ENCODE data around the gene NCR3LG1. TPM values are rescaled to one million over a fixed set of nuclear protein-coding genes. Genes with fewer than 3 reads are reported as not detected.

NCR3LG1 gene
- total and polyA plus RNA-seq, 2 donors from 2014 or later, result 0.71 to 4.5 TPM

DNA sequence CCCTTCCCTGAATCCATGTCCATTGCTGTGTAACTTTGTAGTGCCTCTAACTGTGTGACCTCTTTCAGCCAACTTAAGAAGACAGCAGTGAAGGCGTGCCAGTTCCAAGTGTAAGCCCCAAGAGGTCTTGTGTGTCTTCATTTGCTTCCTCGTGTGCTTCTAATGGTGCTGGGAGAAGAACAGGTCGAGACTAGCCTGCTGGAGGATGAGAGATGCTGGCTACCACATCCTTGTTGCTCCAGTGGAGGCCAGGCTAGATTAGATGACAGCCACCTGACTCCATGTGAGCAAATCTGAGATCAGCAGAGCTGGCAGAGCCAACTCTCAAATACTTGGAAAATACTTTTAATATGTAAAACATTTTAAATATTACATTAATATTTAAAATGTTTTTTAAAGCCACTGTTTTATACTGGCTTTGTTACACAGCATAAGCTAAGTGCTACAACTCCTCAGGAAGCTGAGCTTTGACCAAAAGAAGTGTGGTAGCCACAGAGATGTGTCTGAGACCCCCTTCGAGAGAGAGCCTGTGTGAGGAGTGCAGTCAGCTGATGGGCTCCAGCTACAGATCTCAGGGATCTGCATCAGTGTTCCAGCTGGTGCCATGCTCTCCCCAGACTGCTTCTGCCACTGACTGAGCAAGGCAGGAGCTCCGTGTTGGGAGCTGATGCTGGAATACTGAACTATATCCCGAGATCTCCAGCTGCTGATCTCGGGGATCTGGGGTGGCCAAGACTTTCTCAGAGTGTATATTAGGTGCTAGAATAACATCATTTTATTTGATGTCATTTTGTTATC, 28.0 kb downstream of the NCR3LG1 start:
- Histone ChIP-seq H3K27ac (ENCODE audit: low read depth in 2 of 2, low read length in 2 of 2) (no peak overlapping the region), H3K27me3 (ENCODE audit: control insufficient read depth, insufficient read depth, low read length) (no peaks in the 10 kb centered on the region), H3K36me3 (ENCODE audit: control insufficient read depth in 2 of 3, insufficient read depth in 3 of 3, low read length in 3 of 3) (peaks cover 0 to 4% (median 4%) of the 10 kb centered on the region in 3 donors), H3K4me3 (ENCODE audit: low read length in 3 of 3) (no peak overlapping the region), H3K9ac (ENCODE audit: low read length in 3 of 3) (no peak overlapping the region), H3K4me1 (ENCODE audit: control insufficient read depth in 2 of 3, insufficient read depth in 2 of 3, low read depth in 1 of 3, low read length in 3 of 3) (no peaks in the 10 kb centered on the region), H3K9me3 (ENCODE audit: control insufficient read depth in 2 of 3, insufficient read depth in 1 of 3, low read length in 3 of 3) (no peaks in the 10 kb centered on the region)
- FAIRE-seq, result no peak
- no peak for DNase-seq
- intact Hi-C loops (cut with DNase I), result loop anchor here (5.0 kb wide), 1 partner anchor 123 kb away; no protein-coding TSS in a partner anchor
- no peak for TF ChIP-seq CTCF (IDR thresholded peaks at IDR 0.05; ENCODE audit: borderline replicate concordance, extremely low read depth, insufficient read depth)

DNA sequence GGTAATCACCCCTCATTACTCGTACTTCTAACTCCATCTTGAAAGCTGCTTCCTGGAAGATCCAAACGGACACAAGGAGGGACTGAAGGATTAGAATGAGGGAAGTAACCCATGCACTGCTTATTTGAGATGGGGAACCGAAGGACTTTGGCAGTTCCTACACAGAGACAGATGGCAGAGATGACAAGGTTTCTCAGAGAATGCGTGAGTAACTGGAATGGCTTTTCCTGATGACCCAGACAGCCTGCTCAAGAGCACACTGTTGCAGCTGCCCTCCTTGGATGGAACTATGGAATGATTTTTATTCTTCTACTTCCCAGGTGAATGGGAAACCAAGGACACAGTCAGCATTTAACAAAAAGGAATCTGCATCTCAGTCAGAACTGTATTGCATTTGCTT, 29.6 kb downstream of the NCR3LG1 start:
- Histone ChIP-seq H3K4me1 (ENCODE audit: control insufficient read depth in 2 of 3, insufficient read depth in 2 of 3, low read depth in 1 of 3, low read length in 3 of 3) (peaks cover 0 to 1% (median 0%) of the 10 kb centered on the region in 3 donors), H3K4me3 (ENCODE audit: low read length in 3 of 3) (no peak overlapping the region), H3K27me3 (ENCODE audit: control insufficient read depth, insufficient read depth, low read length) (no peaks in the 10 kb centered on the region), H3K9me3 (ENCODE audit: control insufficient read depth in 2 of 3, insufficient read depth in 1 of 3, low read length in 3 of 3) (no peaks in the 10 kb centered on the region), H3K9ac (ENCODE audit: low read length in 3 of 3) (no peak overlapping the region), H3K27ac (ENCODE audit: low read depth in 2 of 2, low read length in 2 of 2) (no peak overlapping the region), H3K36me3 (ENCODE audit: control insufficient read depth in 2 of 3, insufficient read depth in 3 of 3, low read length in 3 of 3) (peaks cover 0 to 4% (median 4%) of the 10 kb centered on the region in 3 donors)
- intact Hi-C loops (cut with DNase I), result loop anchor here (5.0 kb wide), 1 partner anchor 121 kb away; no protein-coding TSS in a partner anchor
- DNase-seq (no peak), FAIRE-seq (no peak)
- TF ChIP-seq CTCF (IDR thresholded peaks at IDR 0.05; ENCODE audit: borderline replicate concordance, extremely low read depth, insufficient read depth), result no peak

DNA sequence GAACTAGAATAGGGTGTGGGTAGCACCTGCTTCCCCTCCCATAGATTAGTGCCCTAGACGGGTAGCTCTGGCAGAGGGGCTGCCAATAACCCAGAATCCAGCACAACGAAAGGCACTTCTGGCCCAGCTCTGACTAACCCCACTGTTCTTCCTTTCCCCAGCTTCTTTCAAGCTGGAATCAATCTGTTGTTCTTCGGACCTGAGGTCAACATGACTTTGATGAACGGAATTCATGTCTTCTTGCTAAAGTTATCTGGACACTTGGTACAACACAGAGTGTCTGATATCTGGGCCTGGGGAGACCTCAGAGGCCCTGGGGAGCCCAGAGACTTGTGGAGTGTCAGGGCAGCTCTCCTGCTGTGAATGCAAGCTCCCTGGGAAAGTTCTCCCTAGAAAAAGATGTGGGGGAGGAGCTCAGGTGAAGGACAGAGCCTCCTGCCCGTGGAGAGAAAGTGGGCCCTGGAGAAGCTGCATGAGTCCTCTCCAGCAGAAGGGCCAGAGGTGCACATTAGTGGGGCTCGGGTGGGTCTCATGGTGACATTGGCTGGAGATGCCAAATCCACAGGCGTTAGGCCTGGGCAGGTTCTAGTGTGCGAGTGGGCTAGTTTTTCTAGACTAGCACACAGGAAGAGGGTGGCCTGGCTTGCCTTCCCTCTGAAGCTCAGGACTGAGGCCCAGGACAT, 30.6 kb downstream of the NCR3LG1 start:
- Histone ChIP-seq H3K9me3 (ENCODE audit: control insufficient read depth in 2 of 3, insufficient read depth in 1 of 3, low read length in 3 of 3) (no peaks in the 10 kb centered on the region), H3K36me3 (ENCODE audit: control insufficient read depth in 2 of 3, insufficient read depth in 3 of 3, low read length in 3 of 3) (peaks cover 0 to 4% (median 2%) of the 10 kb centered on the region in 3 donors), H3K27ac (ENCODE audit: low read depth in 2 of 2, low read length in 2 of 2) (no peak overlapping the region), H3K9ac (ENCODE audit: low read length in 3 of 3) (no peak overlapping the region), H3K4me3 (ENCODE audit: low read length in 3 of 3) (no peak overlapping the region), H3K4me1 (ENCODE audit: control insufficient read depth in 2 of 3, insufficient read depth in 2 of 3, low read depth in 1 of 3, low read length in 3 of 3) (peaks cover 0 to 6% (median 0%) of the 10 kb centered on the region in 3 donors), H3K27me3 (ENCODE audit: control insufficient read depth, insufficient read depth, low read length) (no peaks in the 10 kb centered on the region)
- DNase-seq, result no peak
- FAIRE-seq, result no peak
- TF ChIP-seq CTCF (IDR thresholded peaks at IDR 0.05; ENCODE audit: borderline replicate concordance, extremely low read depth, insufficient read depth), result no peak
- intact Hi-C loops (cut with DNase I), result loop anchor here (5.0 kb wide), 1 partner anchor 120 kb away; no protein-coding TSS in a partner anchor
